HEK293 (cell line): ENCODE data around the gene MAGEA9B.
"Not testable (repeated sequence)": the region's sequence is repeated elsewhere in the genome, so short reads cannot be mapped to it uniquely, and the experiment has no call there.

Experiments
- CTCF ChIA-PET: fragments of 350-600 bp; formaldehyde crosslinking; extraction: SDS; loops from one replicate; lab custom pipeline; 2021; ENCODE audit warnings: antibody characterized with exemption; lab: Yijun Ruan, JAX
- POLR2A ChIA-PET: fragments of 300-600 bp; formaldehyde crosslinking; extraction: SDS; loops from one replicate; lab custom pipeline; 2020; ENCODE audit warnings: antibody characterized with exemption, inconsistent platforms; lab: Yijun Ruan, JAX
- H3K27ac ChIP-seq: fragments of 200-500 bp; sonication (Bioruptor generic); 2 replicates; pipeline ENCODE4 v1.5.1; 2014; ENCODE audit warnings: low read depth, low read length, control low read depth, inconsistent platforms; ENCODE audit errors: extremely low read depth
- H3K36me3 ChIP-seq, 2 experiments: fragments of 200-500 bp in 1 of 2; sonication (Bioruptor generic) in 1 of 2; 1 replicate in 1 of 2; 2 replicates in 1 of 2; pipeline ENCODE4 v1.5.1; 2014 to 2017; ENCODE audit warnings: inconsistent platforms in 2 of 2, low read length in 2 of 2; ENCODE audit not compliant: control insufficient read depth in 2 of 2, insufficient read depth in 1 of 2
- H3K4me1 ChIP-seq: fragments of 200-500 bp; sonication (Bioruptor generic); 2 replicates; pipeline ENCODE4 v1.5.1; 2014; ENCODE audit warnings: mild to moderate bottlenecking, low read length, inconsistent platforms; ENCODE audit not compliant: control insufficient read depth, insufficient read depth
- H3K4me3 ChIP-seq: 2 replicates; pipeline ENCODE4 v1.5.1; 2011; ENCODE audit warnings: low read depth, mild to moderate bottlenecking, control low read depth, low read length, moderate library complexity
- H3K9me3 ChIP-seq: fragments of 200-500 bp; sonication (Bioruptor generic); 2 replicates; pipeline ENCODE4 v1.5.1; 2014; ENCODE audit warnings: low read depth, low read length, inconsistent platforms; ENCODE audit not compliant: control insufficient read depth, insufficient read depth
- OVOL3 ChIP-seq: fragments of 450-650 bp; formaldehyde crosslinking; IDR thresholded peaks from 2 replicates; pipeline ENCODE4 v1.5.1; 2016; ENCODE audit warnings: missing biosample characterization, missing genetic modification characterization
- REPIN1 ChIP-seq: fragments of 450-650 bp; formaldehyde crosslinking; IDR thresholded peaks from 2 replicates; pipeline ENCODE4 v1.5.1; 2017; ENCODE audit warnings: missing biosample characterization, missing genetic modification characterization, low read depth
- ZBTB1 ChIP-seq: fragments of 450-650 bp; formaldehyde crosslinking; IDR thresholded peaks from 2 replicates; pipeline ENCODE4 v1.5.1; 2016; ENCODE audit warnings: missing biosample characterization, missing genetic modification characterization
- ZNF202 ChIP-seq: fragments of 450-650 bp; formaldehyde crosslinking; IDR thresholded peaks from 2 replicates; pipeline ENCODE4 v1.5.1; 2016; ENCODE audit warnings: missing biosample characterization, missing genetic modification characterization, borderline replicate concordance
- ZNF248 ChIP-seq: fragments of 450-650 bp; formaldehyde crosslinking; IDR thresholded peaks from 2 replicates; pipeline ENCODE4 v1.5.1; 2017; ENCODE audit warnings: missing biosample characterization, missing genetic modification characterization
- ZNF571 ChIP-seq: fragments of 450-650 bp; formaldehyde crosslinking; IDR thresholded peaks from 2 replicates; pipeline ENCODE4 v1.5.0; 2017; ENCODE audit warnings: missing biosample characterization, missing genetic modification characterization
- ZNF623 ChIP-seq: fragments of 450-650 bp; formaldehyde crosslinking; IDR thresholded peaks from 2 replicates; pipeline ENCODE4 v1.5.1; 2016; ENCODE audit warnings: missing biosample characterization, missing genetic modification characterization
- ZNF660 ChIP-seq: fragments of 450-650 bp; IDR thresholded peaks from 2 replicates; pipeline ENCODE4 v1.5.1; 2018; ENCODE audit warnings: missing biosample characterization, mild to moderate bottlenecking, missing genetic modification characterization
- ZNF664 ChIP-seq: fragments of 450-650 bp; formaldehyde crosslinking; IDR thresholded peaks from 2 replicates; pipeline ENCODE4 v1.5.1; 2016; ENCODE audit warnings: missing biosample characterization, missing genetic modification characterization
- TF ChIP-seq, protein P1 (sequence below): fragments of 450-650 bp; formaldehyde crosslinking; IDR thresholded peaks from 2 replicates; pipeline ENCODE4 v1.5.1; 2016; ENCODE audit warnings: missing biosample characterization, missing genetic modification characterization
- TF ChIP-seq, protein P2 (sequence below): fragments of 450-650 bp; formaldehyde crosslinking; IDR thresholded peaks from 2 replicates; pipeline ENCODE4 v1.5.1; 2017; ENCODE audit warnings: missing biosample characterization, missing genetic modification characterization
- TF ChIP-seq, protein P3 (sequence below): fragments of 450-650 bp; formaldehyde crosslinking; IDR thresholded peaks from 2 replicates; pipeline ENCODE4 v1.5.1; 2016; ENCODE audit warnings: missing biosample characterization, missing genetic modification characterization

Gene MAGEA9B

DNA sequence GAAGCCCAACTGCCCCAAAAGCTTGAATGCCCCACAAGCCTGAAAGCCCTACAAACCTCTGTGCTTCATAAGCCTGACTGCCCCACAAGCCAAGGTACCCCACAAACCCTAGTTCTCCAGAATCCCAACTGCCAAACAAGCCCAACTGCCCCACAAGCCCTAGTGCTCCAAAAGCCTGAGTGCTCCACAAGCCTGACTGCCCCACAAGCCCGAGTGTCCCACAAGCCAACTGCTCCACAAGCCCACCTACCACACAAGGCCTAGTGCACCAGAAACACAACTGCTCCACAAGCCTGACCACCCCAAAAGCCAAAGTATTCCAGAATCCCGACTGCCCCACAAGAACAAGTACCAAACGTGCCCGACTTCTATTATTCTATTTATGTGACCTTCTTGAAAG is 23.9 kb downstream of the MAGEA9B start:
- POLR2A ChIA-PET: no interaction called here
- Histone ChIP-seq H3K4me1 (no peaks in the 10 kb centered on the region), H3K27ac (no peak overlapping the region), H3K9me3 (no peaks in the 10 kb centered on the region), H3K4me3 (no peak overlapping the region), H3K36me3 (no peaks in the 10 kb centered on the region)
- CTCF ChIA-PET: no interaction called here
- TF ChIP-seq REPIN1 (tag by site-specific recombination) (no peak), ZNF623 (tag by site-specific recombination) (no peak), ZNF660 (tag by site-specific recombination) (no peak), ZBTB1 (tag by site-specific recombination) (no peak), ZNF202 (no peak), ZNF248 (no peak), ZNF664 (tag by site-specific recombination) (no peak), OVOL3 (no peak), ZNF571 (tag by site-specific recombination) (no peak)
- TF ChIP-seq, protein P1, sequence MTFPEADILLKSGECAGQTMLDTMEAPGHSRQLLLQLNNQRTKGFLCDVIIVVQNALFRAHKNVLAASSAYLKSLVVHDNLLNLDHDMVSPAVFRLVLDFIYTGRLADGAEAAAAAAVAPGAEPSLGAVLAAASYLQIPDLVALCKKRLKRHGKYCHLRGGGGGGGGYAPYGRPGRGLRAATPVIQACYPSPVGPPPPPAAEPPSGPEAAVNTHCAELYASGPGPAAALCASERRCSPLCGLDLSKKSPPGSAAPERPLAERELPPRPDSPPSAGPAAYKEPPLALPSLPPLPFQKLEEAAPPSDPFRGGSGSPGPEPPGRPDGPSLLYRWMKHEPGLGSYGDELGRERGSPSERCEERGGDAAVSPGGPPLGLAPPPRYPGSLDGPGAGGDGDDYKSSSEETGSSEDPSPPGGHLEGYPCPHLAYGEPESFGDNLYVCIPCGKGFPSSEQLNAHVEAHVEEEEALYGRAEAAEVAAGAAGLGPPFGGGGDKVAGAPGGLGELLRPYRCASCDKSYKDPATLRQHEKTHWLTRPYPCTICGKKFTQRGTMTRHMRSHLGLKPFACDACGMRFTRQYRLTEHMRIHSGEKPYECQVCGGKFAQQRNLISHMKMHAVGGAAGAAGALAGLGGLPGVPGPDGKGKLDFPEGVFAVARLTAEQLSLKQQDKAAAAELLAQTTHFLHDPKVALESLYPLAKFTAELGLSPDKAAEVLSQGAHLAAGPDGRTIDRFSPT (tag by site-specific recombination): no peak
- TF ChIP-seq, protein P2, sequence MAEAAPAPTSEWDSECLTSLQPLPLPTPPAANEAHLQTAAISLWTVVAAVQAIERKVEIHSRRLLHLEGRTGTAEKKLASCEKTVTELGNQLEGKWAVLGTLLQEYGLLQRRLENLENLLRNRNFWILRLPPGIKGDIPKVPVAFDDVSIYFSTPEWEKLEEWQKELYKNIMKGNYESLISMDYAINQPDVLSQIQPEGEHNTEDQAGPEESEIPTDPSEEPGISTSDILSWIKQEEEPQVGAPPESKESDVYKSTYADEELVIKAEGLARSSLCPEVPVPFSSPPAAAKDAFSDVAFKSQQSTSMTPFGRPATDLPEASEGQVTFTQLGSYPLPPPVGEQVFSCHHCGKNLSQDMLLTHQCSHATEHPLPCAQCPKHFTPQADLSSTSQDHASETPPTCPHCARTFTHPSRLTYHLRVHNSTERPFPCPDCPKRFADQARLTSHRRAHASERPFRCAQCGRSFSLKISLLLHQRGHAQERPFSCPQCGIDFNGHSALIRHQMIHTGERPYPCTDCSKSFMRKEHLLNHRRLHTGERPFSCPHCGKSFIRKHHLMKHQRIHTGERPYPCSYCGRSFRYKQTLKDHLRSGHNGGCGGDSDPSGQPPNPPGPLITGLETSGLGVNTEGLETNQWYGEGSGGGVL: no peak
- TF ChIP-seq, protein P3, sequence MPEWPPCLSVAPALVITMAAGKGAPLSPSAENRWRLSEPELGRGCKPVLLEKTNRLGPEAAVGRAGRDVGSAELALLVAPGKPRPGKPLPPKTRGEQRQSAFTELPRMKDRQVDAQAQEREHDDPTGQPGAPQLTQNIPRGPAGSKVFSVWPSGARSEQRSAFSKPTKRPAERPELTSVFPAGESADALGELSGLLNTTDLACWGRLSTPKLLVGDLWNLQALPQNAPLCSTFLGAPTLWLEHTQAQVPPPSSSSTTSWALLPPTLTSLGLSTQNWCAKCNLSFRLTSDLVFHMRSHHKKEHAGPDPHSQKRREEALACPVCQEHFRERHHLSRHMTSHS (tag by site-specific recombination): no peak

DNA sequence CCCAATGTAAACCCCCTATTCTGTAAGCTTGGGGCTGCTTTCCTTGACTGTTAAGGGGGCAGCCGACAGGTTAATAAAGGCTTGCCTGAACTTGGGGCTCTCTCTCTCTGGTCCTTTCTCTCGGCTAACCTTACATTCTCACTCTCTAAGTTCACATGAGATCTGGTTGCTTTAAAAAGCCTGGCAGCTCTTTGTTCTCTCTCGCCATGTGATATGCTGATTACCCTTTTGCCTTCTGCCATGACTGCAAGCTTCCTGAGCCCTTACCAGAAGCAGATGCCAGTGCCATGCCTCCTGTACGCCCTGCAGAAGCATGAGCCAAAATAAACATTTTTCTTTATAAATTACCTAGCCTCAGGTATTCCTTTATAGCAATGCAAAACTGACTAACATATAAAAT is 32.0 kb downstream of the MAGEA9B start:
- H3K4me3 ChIP-seq, POLR2A ChIA-PET, H3K27ac ChIP-seq, H3K36me3 ChIP-seq, H3K4me1 ChIP-seq, CTCF ChIA-PET, H3K9me3 ChIP-seq: not testable (repeated sequence)

DNA sequence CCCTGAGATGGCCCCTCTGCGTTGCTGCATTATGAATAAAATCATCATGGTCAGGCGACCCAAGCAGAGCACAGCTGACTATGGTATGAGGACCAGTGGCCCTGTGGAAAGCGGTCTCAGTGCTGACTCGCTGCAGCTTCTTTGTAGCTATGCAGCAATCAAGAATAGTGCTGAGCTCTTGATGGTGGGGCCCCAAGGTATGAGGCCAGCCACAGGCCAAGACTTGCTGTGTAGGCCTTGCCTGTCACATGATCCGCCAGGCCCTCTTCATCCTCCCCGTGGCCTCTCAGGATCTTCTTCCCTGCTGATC is 35.4 kb downstream of the MAGEA9B start:
- CTCF ChIA-PET, H3K9me3 ChIP-seq, H3K27ac ChIP-seq, H3K4me3 ChIP-seq, H3K4me1 ChIP-seq, POLR2A ChIA-PET, H3K36me3 ChIP-seq: not testable (repeated sequence)

DNA sequence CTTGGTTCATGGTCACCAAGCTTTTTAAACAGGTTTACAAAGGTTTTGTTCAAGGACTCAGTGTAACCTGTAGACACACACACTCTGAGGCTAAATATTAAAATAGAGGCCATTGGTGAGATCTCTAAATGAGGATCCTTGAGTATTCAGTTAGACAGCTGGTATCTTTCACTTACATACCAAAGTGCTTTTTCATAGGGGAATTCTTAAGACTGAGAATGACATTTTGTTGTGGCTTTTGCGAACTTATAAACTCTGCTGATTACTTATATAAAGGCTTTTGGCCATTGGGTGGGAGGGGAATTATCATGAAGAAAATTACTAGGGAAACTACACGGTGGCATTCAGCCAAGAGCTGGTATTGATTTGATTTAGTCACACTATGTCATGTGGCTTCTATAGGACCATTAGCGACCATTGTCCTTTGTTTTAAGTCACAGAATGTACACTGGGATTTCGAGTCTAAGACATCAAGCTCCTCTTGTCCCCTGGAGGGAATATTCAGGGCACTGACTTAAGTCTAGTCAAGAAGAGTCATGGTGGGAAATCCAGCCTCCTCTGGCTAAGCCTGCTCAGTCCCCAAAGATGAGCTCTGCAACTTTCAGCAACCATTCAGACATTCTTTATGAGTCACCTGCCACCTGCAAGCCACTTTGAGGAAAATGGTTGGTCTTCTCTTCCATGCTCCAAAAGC is 35.9 kb downstream of the MAGEA9B start:
- H3K9me3 ChIP-seq, CTCF ChIA-PET, H3K4me1 ChIP-seq, H3K36me3 ChIP-seq, POLR2A ChIA-PET, H3K4me3 ChIP-seq, H3K27ac ChIP-seq: not testable (repeated sequence)

DNA sequence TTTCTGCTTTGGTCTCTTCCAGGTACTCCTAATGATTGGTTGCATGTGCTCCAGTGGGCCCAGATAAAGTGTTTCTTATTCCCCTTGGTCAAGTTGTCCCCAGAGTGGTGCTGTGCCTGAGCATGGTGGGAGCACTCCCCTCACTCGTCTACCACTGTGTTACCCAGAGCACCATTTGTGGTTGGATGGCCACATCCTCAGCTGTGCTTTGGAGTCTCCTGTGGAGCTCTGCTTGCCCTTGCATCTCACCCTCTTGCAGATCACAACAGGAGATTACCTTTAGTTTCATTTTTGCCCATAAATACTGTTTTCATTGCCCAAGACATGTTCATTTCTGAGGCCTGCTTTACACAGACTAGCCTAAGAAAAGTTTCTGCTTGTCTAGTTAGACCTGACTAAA is 36.8 kb downstream of the MAGEA9B start:
- H3K27ac ChIP-seq, CTCF ChIA-PET, POLR2A ChIA-PET, H3K4me1 ChIP-seq, H3K9me3 ChIP-seq, H3K4me3 ChIP-seq: not testable (repeated sequence)
- H3K36me3 ChIP-seq: peaks cover 0 to 11% of the 10 kb centered on the region in 2 experiments; a peak in 1 of 3 replicates

DNA sequence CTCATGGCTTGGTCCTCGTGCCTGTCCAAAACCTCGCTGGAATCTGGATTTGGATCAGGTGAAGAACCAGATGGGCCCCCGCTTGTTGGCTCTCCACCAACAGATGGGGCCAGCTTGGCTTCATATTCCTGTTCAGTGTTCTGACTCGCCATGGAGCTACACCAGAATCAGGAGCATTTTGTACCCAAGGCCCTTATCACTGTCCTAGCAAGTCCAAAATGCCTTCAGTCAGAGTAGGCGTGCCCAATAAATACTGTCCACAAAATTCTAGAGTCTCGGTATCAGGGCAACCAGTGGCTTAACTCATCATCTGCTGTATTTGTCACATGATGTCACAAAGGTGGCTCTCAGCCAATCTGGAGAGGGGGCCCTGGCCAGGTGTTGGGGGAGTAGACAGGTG is 37.6 kb downstream of the MAGEA9B start, which contains the start of gene HSFX3:
Gene HSFX3 (minus strand): TSS at position 224 of the 400 bp plus-strand sequence. CDS start 72 bp downstream, at position 152.
- H3K27ac ChIP-seq, H3K9me3 ChIP-seq, CTCF ChIA-PET, H3K4me3 ChIP-seq, H3K4me1 ChIP-seq, POLR2A ChIA-PET: not testable (repeated sequence)
- peaks cover 0 to 18% of the 10 kb centered on the region in 2 experiments; a peak in 1 of 3 replicates for H3K36me3 ChIP-seq

DNA sequence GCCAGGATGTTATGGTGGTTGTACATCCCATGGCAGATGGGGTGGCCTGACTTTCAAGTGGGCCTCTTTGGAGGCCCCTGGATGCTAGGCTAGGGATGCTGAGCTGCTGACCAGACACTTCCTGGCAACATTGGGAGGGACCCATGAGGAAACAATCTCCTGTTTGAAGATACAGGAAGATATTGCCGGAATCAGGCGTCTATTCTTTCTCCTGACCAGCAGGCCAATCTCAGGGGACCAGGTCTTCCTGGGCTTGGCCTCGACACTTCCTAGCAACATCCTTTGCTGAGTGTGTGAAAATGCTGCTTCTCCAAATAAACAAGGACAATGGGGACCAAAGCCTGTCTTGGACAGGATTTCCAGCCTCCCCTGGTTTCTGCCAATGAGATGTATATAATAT is 39.5 kb downstream of the MAGEA9B start:
- POLR2A ChIA-PET: not testable (repeated sequence)

More for the DNA sequence above, 39.5 kb downstream of the MAGEA9B start:
- H3K4me1 ChIP-seq, H3K9me3 ChIP-seq, CTCF ChIA-PET, H3K4me3 ChIP-seq, H3K27ac ChIP-seq: not testable (repeated sequence)
- H3K36me3 ChIP-seq: peaks cover 0 to 21% of the 10 kb centered on the region in 2 experiments; a peak in 1 of 3 replicates
